Activated CD4-positive, alpha-beta T cell treated with anti-CD3 and anti-CD28 coated beads, Interleukin-2, Interleukin-4, amounts not matched to agents 100 ng/mL and 50 ng/mL, durations not matched to agents 16 hours and 8 hours (primary cell): ENCODE data around the gene CISD3.

ENCODE experiments used
- DNase-seq: peaks from one replicate; pipeline ENCODE4 v3.0.0-alpha.2; 2020; ENCODE audit warnings: low spot score

Gene CISD3

GRCh38 chr17:38745545-38745944, 15.4 kb downstream of the CISD3 start:
- no peak for DNase-seq

- DNase-seq = no peak
Observed at GRCh38 chr17:38746004-38746848, 16.1 kb downstream of the CISD3 start.

- DNase-seq = no peak
Observed at GRCh38 chr17:38746849-38747462, 16.8 kb downstream of the CISD3 start.

GRCh38 chr17:38747463-38748148, 17.5 kb downstream of the CISD3 start:
- DNase-seq = no peak

DNA sequence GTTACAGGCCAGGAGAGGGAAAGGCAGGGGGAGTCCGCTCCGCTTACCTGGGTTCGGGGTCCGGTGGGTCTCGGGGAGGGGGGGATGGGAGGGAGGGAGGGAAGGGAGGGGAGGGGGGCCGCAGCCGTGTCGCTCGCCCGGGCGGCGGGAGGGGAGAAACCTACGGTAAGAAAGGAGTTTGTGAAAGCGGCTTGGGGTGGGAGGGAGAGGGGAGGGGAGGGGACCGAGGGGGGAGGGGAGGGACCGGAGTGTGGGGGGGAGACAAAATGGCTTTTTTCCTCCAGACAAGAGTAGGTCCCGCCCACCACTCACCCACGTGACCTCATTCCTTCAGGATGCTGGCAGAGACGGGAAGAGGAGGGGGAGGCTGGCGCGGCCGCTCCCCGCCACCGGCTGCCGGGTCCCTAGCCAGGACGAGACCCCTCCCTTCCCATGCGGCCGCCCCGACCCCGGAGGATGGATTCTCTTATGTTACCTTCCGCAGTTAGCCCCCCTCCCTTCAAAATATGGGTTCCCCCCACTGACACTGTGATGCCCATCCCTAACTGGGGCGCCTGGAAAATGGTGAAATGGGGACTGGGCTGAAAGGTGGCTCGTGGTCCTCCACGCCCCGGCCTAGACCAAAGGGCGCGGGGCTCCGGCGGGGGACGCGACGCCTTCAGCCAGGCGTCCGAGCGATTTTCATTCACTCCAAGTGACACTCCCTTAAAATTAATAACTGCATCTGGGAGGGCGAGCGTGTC, 18.2 kb downstream of the CISD3 start, which contains the start of gene PCGF2:
Gene PCGF2, minus strand, starts transcription at position 188 of the 743 bp plus-strand sequence. CDS start 7,934 bp downstream, outside the sequence.
- no peak for DNase-seq

- DNase-seq = no peak
Observed at GRCh38 chr17:38748892-38749222, 18.7 kb downstream of the CISD3 start.

GRCh38 chr17:38749223-38750043, 19.3 kb downstream of the CISD3 start:
- DNase-seq = no peak

GRCh38 chr17:38750044-38750311, 19.8 kb downstream of the CISD3 start:
- no peak for DNase-seq

- DNase-seq = no peak
Observed at GRCh38 chr17:38750312-38751121, 20.4 kb downstream of the CISD3 start.

- no peak for DNase-seq
Observed at GRCh38 chr17:38751144-38751807, 21.1 kb downstream of the CISD3 start.

DNA sequence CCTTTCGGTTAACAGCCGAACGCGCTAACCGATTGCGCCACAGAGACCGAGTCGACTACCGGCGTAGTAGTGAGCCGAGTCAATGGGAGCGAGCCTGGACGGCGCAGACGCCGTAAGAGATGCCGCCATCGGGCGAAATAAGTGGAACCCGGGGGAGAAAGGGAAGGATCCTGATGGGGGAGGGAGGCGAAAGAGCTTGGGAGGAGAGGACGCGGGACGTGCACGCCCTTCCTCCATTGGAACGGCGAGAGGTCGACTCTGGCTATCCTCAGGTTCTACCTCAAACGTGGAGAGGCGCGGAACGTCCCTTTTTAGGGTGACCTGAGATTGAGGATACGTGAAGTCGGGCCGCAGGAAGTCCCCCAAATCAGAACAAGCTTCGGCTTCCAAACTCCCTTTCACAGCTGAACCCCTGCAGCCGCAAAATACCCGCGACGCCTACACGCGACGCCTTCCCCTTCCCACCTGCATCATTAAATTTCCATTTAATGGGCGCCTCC, 21.7 kb downstream of the CISD3 start:
- peak; percentile 86 for DNase-seq

- peak; percentile 100 for DNase-seq
Observed at GRCh38 chr17:38752308-38753070, 22.3 kb downstream of the CISD3 start, which contains the start of gene PSMB3. Gene PSMB3, plus strand, starts transcription at chr17:38752741. Its CDS starts 86 bp downstream, at chr17:38752827.

GRCh38 chr17:38753071-38753506, 22.9 kb downstream of the CISD3 start:
- no peak for DNase-seq

DNA sequence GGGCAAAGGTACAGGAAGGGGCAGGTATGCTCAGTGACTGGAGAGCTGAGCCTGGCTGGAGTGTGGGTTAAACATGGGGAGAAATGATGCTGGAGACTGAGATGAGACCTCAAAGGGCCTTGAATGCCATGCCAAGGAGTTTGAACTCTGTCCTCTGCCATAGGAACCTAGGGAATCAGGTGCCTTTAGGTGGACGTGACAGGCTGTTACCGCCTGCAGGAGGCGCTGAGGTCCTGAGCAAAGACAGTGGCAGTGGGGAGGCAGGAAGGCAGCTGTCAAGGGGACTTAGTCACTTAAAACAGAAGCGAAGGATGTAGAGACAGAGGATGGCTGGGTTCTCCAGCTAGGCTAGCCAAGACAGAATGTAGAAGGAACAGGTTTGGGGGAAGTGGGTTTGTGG, 31.5 kb downstream of the CISD3 start:
- peak; percentile 27 for DNase-seq

DNA sequence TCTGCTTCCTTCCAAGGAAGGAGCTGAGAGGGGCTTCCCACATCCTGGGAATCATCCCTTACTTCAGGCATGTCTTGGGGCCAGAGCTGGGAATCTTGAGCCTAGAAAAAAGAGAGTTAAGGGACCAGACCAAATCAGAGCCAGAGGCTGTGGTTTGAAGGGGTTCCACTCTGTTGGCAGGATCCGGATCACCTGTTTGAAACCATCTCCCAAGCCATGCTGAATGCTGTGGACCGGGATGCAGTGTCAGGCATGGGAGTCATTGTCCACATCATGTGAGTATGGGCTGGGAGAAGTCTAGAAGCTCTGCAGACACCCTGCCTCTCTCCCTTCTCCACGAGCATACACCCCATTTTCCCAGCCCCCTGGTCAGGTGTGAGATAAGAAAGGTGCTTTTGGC, 32.1 kb downstream of the CISD3 start:
- no peak for DNase-seq

- DNase-seq = no peak
Observed at GRCh38 chr17:38766341-38766740, 36.2 kb downstream of the CISD3 start.

DNA sequence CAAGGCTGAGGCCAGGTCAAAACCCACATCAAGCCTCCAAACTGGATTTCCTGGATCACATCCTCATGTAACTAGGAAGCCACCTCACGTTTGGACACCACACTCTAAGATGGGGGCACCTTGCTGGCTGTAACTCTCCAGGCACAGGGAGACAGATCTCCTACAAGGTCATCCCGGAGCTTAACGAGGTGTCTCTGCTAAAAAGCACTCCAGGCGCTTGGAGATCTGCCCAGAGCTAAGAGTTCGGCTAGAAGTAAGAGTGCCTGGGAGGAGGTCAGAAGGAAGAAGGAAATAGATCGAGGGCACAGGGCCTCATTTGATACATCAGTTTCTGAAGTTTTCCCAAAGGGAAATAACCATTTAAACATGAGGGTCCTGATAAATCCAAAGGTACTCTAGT, 38.3 kb downstream of the CISD3 start:
- DNase-seq = no peak

DNA sequence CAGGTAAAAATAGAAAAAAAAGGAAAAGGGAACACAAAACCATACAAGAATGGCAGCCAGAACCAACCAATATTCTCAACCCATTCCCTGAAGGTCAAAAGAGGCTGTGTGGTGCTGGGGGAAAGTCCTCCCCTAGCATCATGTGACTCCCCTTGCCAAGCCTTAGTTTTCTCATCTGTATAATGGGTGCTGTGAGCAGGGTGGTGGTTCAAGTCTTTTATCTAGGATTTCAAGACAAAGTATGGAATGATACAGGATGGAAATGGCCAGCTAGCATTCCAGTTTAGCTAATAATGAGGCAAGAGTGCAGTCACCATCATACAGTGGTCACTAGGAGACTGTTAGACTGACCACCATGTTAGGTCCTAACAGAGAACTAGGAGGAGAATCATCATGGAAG, 43.1 kb downstream of the CISD3 start:
- DNase-seq = no peak

GRCh38 chr17:38777641-38778250, 47.6 kb downstream of the CISD3 start:
- no peak for DNase-seq
